ENCODE measurements around the gene DDX10.
"Not testable (repeated sequence)": the region's sequence is repeated elsewhere in the genome, so short reads cannot be mapped to it uniquely, and the experiment has no call there.

Gene DDX10

GRCh38 chr11:108757630-108758029 is 92.8 kb downstream of the DDX10 start:
- Histone ChIP-seq H3K9me3 (ENCODE audit: control insufficient read depth, low read length) (no peaks in the 10 kb centered on the region), H3K27me3 (replicated peaks; ENCODE audit: control insufficient read depth, insufficient read depth, low read length, poor library complexity, severe bottlenecking) (no peaks in the 10 kb centered on the region), H3K4me3 (ENCODE audit: insufficient read depth, low read depth, low read length, poor library complexity, severe bottlenecking) (no peak overlapping the region), H3K4me1 (ENCODE audit: control insufficient read depth, insufficient read depth, low read length, poor library complexity, severe bottlenecking) (no peaks in the 10 kb centered on the region), H3K36me3 (ENCODE audit: control insufficient read depth, insufficient read depth, low read length) (no peaks in the 10 kb centered on the region), H3K27ac (ENCODE audit: insufficient read depth, low read length, poor library complexity, severe bottlenecking) (no peak overlapping the region)
- no peak for DNase-seq

GRCh38 chr11:108758458-108758857 is 93.6 kb downstream of the DDX10 start:
- Histone ChIP-seq H3K27ac (ENCODE audit: insufficient read depth, low read length, poor library complexity, severe bottlenecking) (no peak overlapping the region), H3K36me3 (ENCODE audit: control insufficient read depth, insufficient read depth, low read length) (no peaks in the 10 kb centered on the region), H3K9me3 (ENCODE audit: control insufficient read depth, low read length) (no peaks in the 10 kb centered on the region), H3K27me3 (replicated peaks; ENCODE audit: control insufficient read depth, insufficient read depth, low read length, poor library complexity, severe bottlenecking) (no peaks in the 10 kb centered on the region), H3K4me1 (ENCODE audit: control insufficient read depth, insufficient read depth, low read length, poor library complexity, severe bottlenecking) (no peaks in the 10 kb centered on the region), H3K4me3 (ENCODE audit: insufficient read depth, low read depth, low read length, poor library complexity, severe bottlenecking) (no peak overlapping the region)
- DNase-seq, result no peak

- Histone ChIP-seq H3K4me1 (ENCODE audit: control insufficient read depth, insufficient read depth, low read length, poor library complexity, severe bottlenecking) (no peaks in the 10 kb centered on the region), H3K27me3 (replicated peaks; ENCODE audit: control insufficient read depth, insufficient read depth, low read length, poor library complexity, severe bottlenecking) (no peaks in the 10 kb centered on the region), H3K4me3 (ENCODE audit: insufficient read depth, low read depth, low read length, poor library complexity, severe bottlenecking) (no peak overlapping the region), H3K9me3 (ENCODE audit: control insufficient read depth, low read length) (no peaks in the 10 kb centered on the region), H3K27ac (ENCODE audit: insufficient read depth, low read length, poor library complexity, severe bottlenecking) (no peak overlapping the region), H3K36me3 (ENCODE audit: control insufficient read depth, insufficient read depth, low read length) (no peaks in the 10 kb centered on the region)
- DNase-seq, result no peak
These were observed 101.8 kb downstream of the DDX10 start for GRCh38 chr11:108766596-108767173.

GRCh38 chr11:108768370-108768769 is 103.5 kb downstream of the DDX10 start:
- no peak overlapping the region for H3K27ac ChIP-seq (ENCODE audit: insufficient read depth, low read length, poor library complexity, severe bottlenecking)
- H3K4me3 ChIP-seq (ENCODE audit: insufficient read depth, low read depth, low read length, poor library complexity, severe bottlenecking), result no peak overlapping the region
- no peak for DNase-seq
- H3K27me3 ChIP-seq (replicated peaks; ENCODE audit: control insufficient read depth, insufficient read depth, low read length, poor library complexity, severe bottlenecking), result no peaks in the 10 kb centered on the region
- H3K4me1 ChIP-seq (ENCODE audit: control insufficient read depth, insufficient read depth, low read length, poor library complexity, severe bottlenecking), result no peaks in the 10 kb centered on the region
- H3K9me3 ChIP-seq (ENCODE audit: control insufficient read depth, low read length), result no peaks in the 10 kb centered on the region
- no peaks in the 10 kb centered on the region for H3K36me3 ChIP-seq (ENCODE audit: control insufficient read depth, insufficient read depth, low read length)

- H3K4me1 ChIP-seq (ENCODE audit: control insufficient read depth, insufficient read depth, low read length, poor library complexity, severe bottlenecking), result no peaks in the 10 kb centered on the region
- H3K36me3 ChIP-seq (ENCODE audit: control insufficient read depth, insufficient read depth, low read length), result no peaks in the 10 kb centered on the region
- H3K4me3 ChIP-seq (ENCODE audit: insufficient read depth, low read depth, low read length, poor library complexity, severe bottlenecking), result no peak overlapping the region
- DNase-seq, result no peak
- no peaks in the 10 kb centered on the region for H3K27me3 ChIP-seq (replicated peaks; ENCODE audit: control insufficient read depth, insufficient read depth, low read length, poor library complexity, severe bottlenecking)
- no peaks in the 10 kb centered on the region for H3K9me3 ChIP-seq (ENCODE audit: control insufficient read depth, low read length)
- H3K27ac ChIP-seq (ENCODE audit: insufficient read depth, low read length, poor library complexity, severe bottlenecking), result no peak overlapping the region
These were observed 104.1 kb downstream of the DDX10 start for GRCh38 chr11:108768964-108769363.

- no peak overlapping the region for H3K27ac ChIP-seq (ENCODE audit: insufficient read depth, low read length, poor library complexity, severe bottlenecking)
- no peaks in the 10 kb centered on the region for H3K4me1 ChIP-seq (ENCODE audit: control insufficient read depth, insufficient read depth, low read length, poor library complexity, severe bottlenecking)
- no peak for DNase-seq
- no peaks in the 10 kb centered on the region for H3K36me3 ChIP-seq (ENCODE audit: control insufficient read depth, insufficient read depth, low read length)
- no peaks in the 10 kb centered on the region for H3K27me3 ChIP-seq (replicated peaks; ENCODE audit: control insufficient read depth, insufficient read depth, low read length, poor library complexity, severe bottlenecking)
- H3K9me3 ChIP-seq (ENCODE audit: control insufficient read depth, low read length), result no peaks in the 10 kb centered on the region
- no peak overlapping the region for H3K4me3 ChIP-seq (ENCODE audit: insufficient read depth, low read depth, low read length, poor library complexity, severe bottlenecking)
These were observed 109.3 kb downstream of the DDX10 start for GRCh38 chr11:108774037-108774730.

GRCh38 chr11:108775324-108775723 is 110.5 kb downstream of the DDX10 start:
- no peaks in the 10 kb centered on the region for H3K9me3 ChIP-seq (ENCODE audit: control insufficient read depth, low read length)
- H3K27me3 ChIP-seq (replicated peaks; ENCODE audit: control insufficient read depth, insufficient read depth, low read length, poor library complexity, severe bottlenecking), result no peaks in the 10 kb centered on the region
- no peak overlapping the region for H3K4me3 ChIP-seq (ENCODE audit: insufficient read depth, low read depth, low read length, poor library complexity, severe bottlenecking)
- DNase-seq, result no peak
- no peaks in the 10 kb centered on the region for H3K4me1 ChIP-seq (ENCODE audit: control insufficient read depth, insufficient read depth, low read length, poor library complexity, severe bottlenecking)
- H3K27ac ChIP-seq (ENCODE audit: insufficient read depth, low read length, poor library complexity, severe bottlenecking), result no peak overlapping the region
- H3K36me3 ChIP-seq (ENCODE audit: control insufficient read depth, insufficient read depth, low read length), result no peaks in the 10 kb centered on the region

- DNase-seq; H3K9me3 ChIP-seq (ENCODE audit: control insufficient read depth, low read length); H3K27me3 ChIP-seq (replicated peaks; ENCODE audit: control insufficient read depth, insufficient read depth, low read length, poor library complexity, severe bottlenecking); H3K36me3 ChIP-seq (ENCODE audit: control insufficient read depth, insufficient read depth, low read length); H3K4me1 ChIP-seq (ENCODE audit: control insufficient read depth, insufficient read depth, low read length, poor library complexity, severe bottlenecking); H3K4me3 ChIP-seq (ENCODE audit: insufficient read depth, low read depth, low read length, poor library complexity, severe bottlenecking); H3K27ac ChIP-seq (ENCODE audit: insufficient read depth, low read length, poor library complexity, severe bottlenecking): not testable (repeated sequence)
These were observed 114.3 kb downstream of the DDX10 start for GRCh38 chr11:108779147-108779546.

- no peaks in the 10 kb centered on the region for H3K4me1 ChIP-seq (ENCODE audit: control insufficient read depth, insufficient read depth, low read length, poor library complexity, severe bottlenecking)
- H3K4me3 ChIP-seq (ENCODE audit: insufficient read depth, low read depth, low read length, poor library complexity, severe bottlenecking), result no peak overlapping the region
- H3K27ac ChIP-seq (ENCODE audit: insufficient read depth, low read length, poor library complexity, severe bottlenecking), result no peak overlapping the region
- H3K9me3 ChIP-seq (ENCODE audit: control insufficient read depth, low read length), result no peaks in the 10 kb centered on the region
- DNase-seq, result no peak
- no peaks in the 10 kb centered on the region for H3K27me3 ChIP-seq (replicated peaks; ENCODE audit: control insufficient read depth, insufficient read depth, low read length, poor library complexity, severe bottlenecking)
- no peaks in the 10 kb centered on the region for H3K36me3 ChIP-seq (ENCODE audit: control insufficient read depth, insufficient read depth, low read length)
These were observed 115.2 kb downstream of the DDX10 start for GRCh38 chr11:108780119-108780518.

- no peak overlapping the region for H3K4me3 ChIP-seq (ENCODE audit: insufficient read depth, low read depth, low read length, poor library complexity, severe bottlenecking)
- DNase-seq, result no peak
- no peaks in the 10 kb centered on the region for H3K36me3 ChIP-seq (ENCODE audit: control insufficient read depth, insufficient read depth, low read length)
- H3K27ac ChIP-seq (ENCODE audit: insufficient read depth, low read length, poor library complexity, severe bottlenecking), result no peak overlapping the region
- H3K9me3 ChIP-seq (ENCODE audit: control insufficient read depth, low read length), result no peaks in the 10 kb centered on the region
- H3K4me1 ChIP-seq (ENCODE audit: control insufficient read depth, insufficient read depth, low read length, poor library complexity, severe bottlenecking), result no peaks in the 10 kb centered on the region
- H3K27me3 ChIP-seq (replicated peaks; ENCODE audit: control insufficient read depth, insufficient read depth, low read length, poor library complexity, severe bottlenecking), result no peaks in the 10 kb centered on the region
These were observed 117.1 kb downstream of the DDX10 start for GRCh38 chr11:108781946-108782345.

Measured in effector memory CD4-positive, alpha-beta T cell (primary cell).